ENCODE results near the gene BLOC1S6.

The BLOC1S6 gene

GRCh38 chr15:45606413-45606812 lies 19.2 kb downstream of the BLOC1S6 start:
- TF ChIP-seq, protein P1, sequence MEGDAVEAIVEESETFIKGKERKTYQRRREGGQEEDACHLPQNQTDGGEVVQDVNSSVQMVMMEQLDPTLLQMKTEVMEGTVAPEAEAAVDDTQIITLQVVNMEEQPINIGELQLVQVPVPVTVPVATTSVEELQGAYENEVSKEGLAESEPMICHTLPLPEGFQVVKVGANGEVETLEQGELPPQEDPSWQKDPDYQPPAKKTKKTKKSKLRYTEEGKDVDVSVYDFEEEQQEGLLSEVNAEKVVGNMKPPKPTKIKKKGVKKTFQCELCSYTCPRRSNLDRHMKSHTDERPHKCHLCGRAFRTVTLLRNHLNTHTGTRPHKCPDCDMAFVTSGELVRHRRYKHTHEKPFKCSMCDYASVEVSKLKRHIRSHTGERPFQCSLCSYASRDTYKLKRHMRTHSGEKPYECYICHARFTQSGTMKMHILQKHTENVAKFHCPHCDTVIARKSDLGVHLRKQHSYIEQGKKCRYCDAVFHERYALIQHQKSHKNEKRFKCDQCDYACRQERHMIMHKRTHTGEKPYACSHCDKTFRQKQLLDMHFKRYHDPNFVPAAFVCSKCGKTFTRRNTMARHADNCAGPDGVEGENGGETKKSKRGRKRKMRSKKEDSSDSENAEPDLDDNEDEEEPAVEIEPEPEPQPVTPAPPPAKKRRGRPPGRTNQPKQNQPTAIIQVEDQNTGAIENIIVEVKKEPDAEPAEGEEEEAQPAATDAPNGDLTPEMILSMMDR (IDR thresholded peaks at IDR 0.05), result no peak
- Histone ChIP-seq H3K4me3 (no peak overlapping the region), H3K4me1 (no peaks in the 10 kb centered on the region), H3K27ac (no peak overlapping the region), H3K27me3 (no peaks in the 10 kb centered on the region), H3K9me3 (no peaks in the 10 kb centered on the region), H3K36me3 (peaks cover 26 to 37% (median 27%) of the 10 kb centered on the region in 3 donors)
- DNase-seq, result no peak
- intact Hi-C loops (cut with DNase I; ENCODE audit: low total_unique reads), result no loop called here

DNA sequence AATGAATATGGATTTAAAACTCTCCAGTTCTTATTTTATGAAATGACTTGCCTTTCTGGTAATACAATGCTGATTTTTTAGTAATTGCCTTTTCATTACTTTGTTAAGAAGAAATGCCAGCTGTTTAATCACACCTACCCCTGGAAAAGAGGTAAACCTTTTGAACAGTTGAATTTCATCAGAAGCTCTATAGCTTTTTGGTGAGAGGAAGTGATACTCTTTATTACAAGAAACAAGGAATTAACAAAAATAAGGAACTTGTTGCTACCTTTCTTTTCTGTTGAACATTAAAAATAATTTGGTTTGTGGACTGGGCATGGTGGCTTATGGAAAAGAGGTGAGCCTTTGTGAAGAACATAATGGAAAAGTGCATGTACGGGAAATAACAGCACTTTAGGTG lies 19.7 kb downstream of the BLOC1S6 start:
- H3K27me3 ChIP-seq, result no peaks in the 10 kb centered on the region
- intact Hi-C loops (cut with DNase I; ENCODE audit: low total_unique reads), result no loop called here
- H3K4me1 ChIP-seq, result no peaks in the 10 kb centered on the region
- H3K9me3 ChIP-seq, result no peaks in the 10 kb centered on the region
- H3K36me3 ChIP-seq, result peaks cover 26 to 37% (median 27%) of the 10 kb centered on the region in 3 donors
- H3K4me3 ChIP-seq, result no peak overlapping the region
- no peak for DNase-seq
- TF ChIP-seq, protein P1 (IDR thresholded peaks at IDR 0.05), result no peak
- no peak overlapping the region for H3K27ac ChIP-seq

DNA sequence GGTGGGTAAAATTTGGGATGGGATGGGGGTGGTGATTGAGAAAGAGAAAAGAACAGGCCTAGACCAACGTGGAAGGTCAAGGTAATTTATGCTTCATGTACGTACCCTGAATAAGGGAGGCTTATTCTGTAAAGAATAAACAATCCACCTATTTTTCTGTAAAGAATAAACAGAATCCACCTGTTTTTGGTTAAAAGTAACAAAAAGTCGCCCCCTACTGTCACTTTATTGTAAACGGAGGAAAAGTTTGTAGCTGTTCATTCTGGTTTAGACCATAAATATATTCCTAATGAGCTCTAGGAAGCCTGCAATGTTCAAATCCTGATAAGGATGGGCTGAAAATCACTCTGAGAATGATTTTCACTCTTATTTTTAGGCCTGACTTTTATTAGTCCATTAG lies 24.1 kb downstream of the BLOC1S6 start:
- Histone ChIP-seq H3K27ac (no peak overlapping the region), H3K27me3 (no peaks in the 10 kb centered on the region), H3K4me3 (no peak overlapping the region), H3K36me3 (peaks cover 17 to 28% (median 19%) of the 10 kb centered on the region in 3 donors), H3K4me1 (peaks cover 0 to 3% (median 0%) of the 10 kb centered on the region in 4 donors), H3K9me3 (no peaks in the 10 kb centered on the region)
- TF ChIP-seq, protein P1 (IDR thresholded peaks at IDR 0.05), result no peak
- no peak for DNase-seq
- intact Hi-C loops (cut with DNase I; ENCODE audit: low total_unique reads), result no loop called here

- H3K4me3 ChIP-seq, result no peak overlapping the region
- H3K9me3 ChIP-seq, result no peaks in the 10 kb centered on the region
- no peaks in the 10 kb centered on the region for H3K27me3 ChIP-seq
- H3K36me3 ChIP-seq, result peaks cover 6 to 12% (median 6%) of the 10 kb centered on the region in 3 donors
- TF ChIP-seq, protein P1 (IDR thresholded peaks at IDR 0.05), result no peak
- H3K27ac ChIP-seq, result no peak overlapping the region
- intact Hi-C loops (cut with DNase I; ENCODE audit: low total_unique reads), result no loop called here
- peaks cover 0 to 3% (median 0%) of the 10 kb centered on the region in 4 donors for H3K4me1 ChIP-seq
- no peak for DNase-seq
Observed at GRCh38 chr15:45612790-45613415, 25.7 kb downstream of the BLOC1S6 start.

DNA sequence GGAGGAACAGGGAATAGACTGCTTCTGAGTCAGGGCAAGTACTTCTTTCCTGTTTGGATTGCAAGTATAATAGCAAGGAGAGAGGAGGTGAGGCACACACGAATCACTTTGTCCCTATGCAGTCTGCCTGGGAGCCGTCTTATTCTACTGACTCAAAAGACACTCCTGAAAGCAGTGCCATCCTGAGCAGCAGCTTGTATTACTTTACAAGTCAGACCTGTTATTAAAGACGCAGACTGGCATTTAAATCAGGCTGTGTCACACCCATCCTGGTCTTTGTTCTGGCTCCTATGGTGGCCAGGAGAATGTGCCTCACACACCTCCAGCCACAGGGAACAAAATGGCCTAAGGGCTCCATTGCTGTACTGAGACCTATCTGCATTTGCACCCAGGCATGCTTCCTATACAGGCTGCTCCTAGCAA lies 29.7 kb downstream of the BLOC1S6 start:
- TF ChIP-seq, protein P1 (IDR thresholded peaks at IDR 0.05), result no peak
- H3K27ac ChIP-seq, result no peak overlapping the region
- no peak overlapping the region for H3K4me3 ChIP-seq
- H3K27me3 ChIP-seq, result no peaks in the 10 kb centered on the region
- H3K36me3 ChIP-seq, result no peaks in the 10 kb centered on the region
- peaks cover 0 to 3% (median 0%) of the 10 kb centered on the region in 4 donors for H3K4me1 ChIP-seq
- intact Hi-C loops (cut with DNase I; ENCODE audit: low total_unique reads), result no loop called here
- no peaks in the 10 kb centered on the region for H3K9me3 ChIP-seq
- no peak for DNase-seq

All from tibial artery (tissue), 4 donors.